Fibroblast of lung (primary cell): ENCODE results near the gene TSACC. TPM values are rescaled to one million over a fixed set of nuclear protein-coding genes. Genes with fewer than 3 reads are reported as not detected.

Source experiments
- DNase-seq, 2 donors: peaks; one replicate each; pipeline versions ENCODE4 v3.0.0 to v3.0.0-alpha.2; 2010; ENCODE audit warnings: low read depth in 2 of 2
- H2AFZ ChIP-seq: 2 replicates; pipeline ENCODE4 v1.5.1; 2012; ENCODE audit warnings: low read length, control low read depth, inconsistent platforms
- H3K27ac ChIP-seq: 2 replicates; pipeline ENCODE4 v1.5.1; 2011; ENCODE audit warnings: low read length, control low read depth; ENCODE audit not compliant: insufficient read depth
- H3K27me3 ChIP-seq: 2 replicates; pipeline ENCODE4 v1.5.1; 2011; ENCODE audit warnings: mild to moderate bottlenecking, low read length; ENCODE audit not compliant: control insufficient read depth, insufficient read depth
- H3K36me3 ChIP-seq: 2 replicates; pipeline ENCODE4 v1.5.1; 2011; ENCODE audit warnings: low read length; ENCODE audit not compliant: control insufficient read depth, insufficient read depth
- H3K4me1 ChIP-seq: 2 replicates; pipeline ENCODE4 v1.5.1; 2011; ENCODE audit warnings: low read length; ENCODE audit not compliant: control insufficient read depth, insufficient read depth; ENCODE audit errors: extremely low read depth
- H3K4me2 ChIP-seq: 2 replicates; pipeline ENCODE4 v1.5.1; 2011; ENCODE audit warnings: low read length, control low read depth; ENCODE audit not compliant: insufficient read depth; ENCODE audit errors: extremely low read depth
- H3K4me3 ChIP-seq, 4 experiments: fragments of 200-600 bp in 1 of 4; sonication (generic) in 1 of 4; replicated peaks in 1 of 4; 2 replicates each; pipeline ENCODE4 v1.5.1; 2011 to 2016; ENCODE audit warnings: low read length in 4 of 4, low read depth in 3 of 4, mild to moderate bottlenecking in 3 of 4, control low read depth in 2 of 4, inconsistent platforms in 1 of 4, mixed read lengths in 1 of 4; ENCODE audit not compliant: insufficient read depth in 1 of 4; ENCODE audit errors: control extremely low read depth in 1 of 4
- H3K79me2 ChIP-seq: 2 replicates; pipeline ENCODE4 v1.5.1; 2012; ENCODE audit warnings: mild to moderate bottlenecking, low read length, inconsistent platforms; ENCODE audit not compliant: control insufficient read depth, insufficient read depth
- H3K9ac ChIP-seq: 2 replicates; pipeline ENCODE4 v1.5.1; 2011; ENCODE audit warnings: mild to moderate bottlenecking, low read length, control low read depth; ENCODE audit not compliant: insufficient read depth
- H3K9me3 ChIP-seq: 2 replicates; pipeline ENCODE4 v1.5.1; 2012; ENCODE audit warnings: low read depth, low read length; ENCODE audit not compliant: control insufficient read depth, insufficient read depth
- H4K20me1 ChIP-seq: 2 replicates; pipeline ENCODE4 v1.5.1; 2011; ENCODE audit warnings: low read length; ENCODE audit not compliant: control insufficient read depth, insufficient read depth; ENCODE audit errors: extremely low read depth
- CTCF ChIP-seq, 2 donors: IDR thresholded peaks in 1 of 2; conservative IDR thresholded peaks in 1 of 2; 1 replicate in 1 of 2; 2 replicates in 1 of 2; pipeline ENCODE4 v1.5.1; 2011 to 2012; ENCODE audit warnings: low read length in 2 of 2, control low read depth in 1 of 2, inconsistent platforms in 1 of 2, low read depth in 1 of 2, mild to moderate bottlenecking in 1 of 2
- EZH2 ChIP-seq: IDR thresholded peaks from 2 replicates; pipeline ENCODE4 v1.5.1; 2012; ENCODE audit warnings: low read length, control low read depth, mild to moderate bottlenecking; ENCODE audit errors: missing control alignments
- polyA plus RNA-seq, 2 donors: library from polyadenylated mRNA; depleted of rRNA in 1 of 2; stranded (reverse) in 1 of 2; unstranded in 1 of 2; fragments of >200 nt; gene quantifications; 2 replicates each; pipeline ENCODE4 v1.2.1, GENCODE V29; 2011 to 2012; ENCODE audit warnings: missing spikeins in 1 of 2
- total RNA-seq: library from RNA; depleted of rRNA; stranded (reverse); fragments of >200 nt; gene quantifications from 2 replicates; pipeline ENCODE4 v1.2.1, GENCODE V29; 2014

Gene TSACC
- total and polyA plus RNA-seq, 2 donors (not counting 1 experiment from before 2014, with no cell fraction given), result 0.50 to 0.54 TPM

GRCh38 chr1:156293098-156293434, 45.3 kb upstream of the TSACC start:
- no peak overlapping the region for H3K27ac ChIP-seq
- H3K36me3 ChIP-seq, result peaks cover 4% of the 10 kb centered on the region
- no peak overlapping the region for H2AFZ ChIP-seq
- H4K20me1 ChIP-seq, result no peaks in the 10 kb centered on the region
- no peak overlapping the region for H3K9ac ChIP-seq
- DNase-seq, result no peak
- TF ChIP-seq EZH2 (no peak), CTCF (conservative IDR thresholded peaks at IDR 0.05 in 1 of 2, IDR thresholded peaks at IDR 0.05 in 1 of 2; ENCODE audit: low read depth in 1 of 2, low read length in 2 of 2) (no peak)
- H3K79me2 ChIP-seq, result peaks cover 6% of the 10 kb centered on the region
- H3K27me3 ChIP-seq, result no peaks in the 10 kb centered on the region
- H3K4me3 ChIP-seq, result no peak overlapping the region
- H3K9me3 ChIP-seq, result no peaks in the 10 kb centered on the region
- peaks cover 8% of the 10 kb centered on the region for H3K4me1 ChIP-seq
- no peak overlapping the region for H3K4me2 ChIP-seq

DNA sequence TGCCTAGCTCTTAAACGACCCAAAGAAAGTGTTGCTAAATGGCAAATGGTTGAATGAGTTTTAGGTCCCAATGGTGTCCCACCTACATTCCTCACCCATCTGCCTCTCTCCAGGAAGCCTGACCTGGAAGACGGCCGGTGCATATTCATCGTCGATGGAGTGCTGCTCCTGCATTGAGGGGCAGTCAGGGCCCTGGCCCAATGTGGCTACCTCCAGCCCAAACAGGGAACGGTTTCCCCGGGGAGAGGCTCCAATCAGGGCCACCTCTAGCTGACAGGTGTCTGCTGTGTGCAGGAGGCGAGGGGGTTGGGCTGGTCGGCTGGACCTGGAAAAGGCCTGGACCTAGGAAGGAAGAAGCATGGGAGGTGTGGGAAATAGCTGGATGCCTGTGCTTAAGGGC, 44.4 kb upstream of the TSACC start:
- H4K20me1 ChIP-seq, result no peaks in the 10 kb centered on the region
- H3K27me3 ChIP-seq, result no peaks in the 10 kb centered on the region
- peaks cover 8% of the 10 kb centered on the region for H3K4me1 ChIP-seq
- no peak overlapping the region for H3K27ac ChIP-seq
- peak overlapping the region in 1 of 4 experiments; percentile 89 for H3K4me3 ChIP-seq
- H3K9me3 ChIP-seq, result no peaks in the 10 kb centered on the region
- no peak overlapping the region for H3K9ac ChIP-seq
- DNase-seq, result no peak
- no peak overlapping the region for H2AFZ ChIP-seq
- peaks cover 6% of the 10 kb centered on the region for H3K79me2 ChIP-seq
- H3K4me2 ChIP-seq, result no peak overlapping the region
- TF ChIP-seq EZH2 (no peak), CTCF (conservative IDR thresholded peaks at IDR 0.05 in 1 of 2, IDR thresholded peaks at IDR 0.05 in 1 of 2; ENCODE audit: low read depth in 1 of 2, low read length in 2 of 2) (no peak)
- H3K36me3 ChIP-seq, result peaks cover 4% of the 10 kb centered on the region

- Histone ChIP-seq H3K27me3 (no peaks in the 10 kb centered on the region), H3K36me3 (peaks cover 4% of the 10 kb centered on the region), H3K9me3 (no peaks in the 10 kb centered on the region), H2AFZ (peak within 1 kb of the TSS; percentile 95), H3K9ac (peak within 1 kb of the TSS; percentile 62), H3K79me2 (peaks cover 6% of the 10 kb centered on the region), H3K4me2 (peak within 1 kb of the TSS; percentile 90), H4K20me1 (no peaks in the 10 kb centered on the region), H3K4me3 (peak within 1 kb of the TSS; percentile 54 to 91 (median 82)), H3K27ac (peak within 1 kb of the TSS; percentile 23), H3K4me1 (peaks cover 8% of the 10 kb centered on the region)
- no peak for TF ChIP-seq EZH2
- no peak for TF ChIP-seq CTCF (conservative IDR thresholded peaks at IDR 0.05 in 1 of 2, IDR thresholded peaks at IDR 0.05 in 1 of 2; ENCODE audit: low read depth in 1 of 2, low read length in 2 of 2)
- DNase-seq, result peak; percentile 58 to 81
Observed at GRCh38 chr1:156295391-156295947, 42.9 kb upstream of the TSACC start, which contains the start of gene GLMP. GLMP (minus strand) TSS chr1:156295679; CDS start chr1:156295645, 34 bp downstream.
